LNCaP clone FGC (cell line): ENCODE results near the gene UBAP2.

Source experiments
- DNase-seq: peaks from one replicate; pipeline ENCODE4 v3.0.0-alpha.2; 2011; ENCODE audit warnings: low read depth
- H3K4me3 ChIP-seq: 2 replicates; pipeline ENCODE4 v1.5.1; 2011; ENCODE audit warnings: mild to moderate bottlenecking, low read depth, low read length, control low read depth
- CTCF ChIP-seq: IDR thresholded peaks from 2 replicates; pipeline ENCODE4 v1.5.1; 2012; ENCODE audit warnings: mild to moderate bottlenecking; ENCODE audit not compliant: control insufficient read depth, insufficient read depth; ENCODE audit errors: extremely low read depth

Gene UBAP2

GRCh38 chr9:34001951-34002350 is 46.7 kb downstream of the UBAP2 start:
- no peak overlapping the region for H3K4me3 ChIP-seq
- no peak for TF ChIP-seq CTCF
- no peak for DNase-seq

GRCh38 chr9:34001298-34001697 is 47.4 kb downstream of the UBAP2 start:
- no peak for TF ChIP-seq CTCF
- H3K4me3 ChIP-seq, result no peak overlapping the region
- no peak for DNase-seq

GRCh38 chr9:33995449-33995848 is 53.2 kb downstream of the UBAP2 start:
- TF ChIP-seq CTCF, result no peak
- no peak for DNase-seq
- no peak overlapping the region for H3K4me3 ChIP-seq

- TF ChIP-seq CTCF, result no peak
- no peak for DNase-seq
- no peak overlapping the region for H3K4me3 ChIP-seq
Measured at GRCh38 chr9:33993104-33993503, 55.6 kb downstream of the UBAP2 start.

- DNase-seq, result peak; percentile 59
- TF ChIP-seq CTCF, result no peak
- no peak overlapping the region for H3K4me3 ChIP-seq
Measured at GRCh38 chr9:33992632-33993031, 56.1 kb downstream of the UBAP2 start.

- no peak for TF ChIP-seq CTCF
- H3K4me3 ChIP-seq, result no peak overlapping the region
- no peak for DNase-seq
Measured at GRCh38 chr9:33988219-33988890, 60.3 kb downstream of the UBAP2 start.

- H3K4me3 ChIP-seq, result no peak overlapping the region
- no peak for DNase-seq
- TF ChIP-seq CTCF, result no peak
Measured at GRCh38 chr9:33976414-33976813, 72.3 kb downstream of the UBAP2 start.
